Neural progenitor cell (in vitro differentiated cells): ENCODE measurements around the gene SALL1.

Experiments
- EZH2 ChIP-seq: fragments of 200-600 bp; sonication (generic); IDR thresholded peaks from 2 replicates; pipeline ENCODE4 v1.6.1; 2017; ENCODE audit warnings: antibody characterized with exemption, mild to moderate bottlenecking, moderate library complexity
- EZH2phosphoT487 ChIP-seq: fragments of 200-600 bp; sonication (generic); IDR thresholded peaks from 2 replicates; pipeline ENCODE4 v1.6.1; 2017; ENCODE audit warnings: antibody characterized with exemption
- TF ChIP-seq, protein P1 (sequence below): fragments of 200-600 bp; sonication (generic); IDR thresholded peaks from 2 replicates; pipeline ENCODE4 v1.5.1; 2017; ENCODE audit warnings: antibody characterized with exemption, mild to moderate bottlenecking

DNA sequence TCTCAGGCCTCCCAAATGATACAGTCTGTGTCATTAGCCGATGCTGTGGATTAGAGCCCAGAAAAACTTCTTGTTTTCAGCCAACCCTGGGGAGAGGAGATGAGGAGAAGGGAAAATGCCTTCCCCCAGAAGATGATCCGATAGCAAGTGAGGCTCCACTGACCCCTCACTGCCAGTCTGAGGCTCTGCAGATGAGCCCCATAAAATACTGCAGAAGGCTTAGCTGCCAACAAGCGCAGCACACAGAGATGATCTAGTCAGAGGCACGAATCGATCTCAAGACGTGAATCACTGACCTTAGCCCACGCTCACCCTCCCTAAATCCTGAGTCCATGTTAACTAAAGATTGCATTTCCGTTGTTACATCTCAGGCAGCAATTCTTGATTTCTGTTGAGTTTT, 31.5 kb downstream of the SALL1 start:
- TF ChIP-seq EZH2 (no peak), EZH2phosphoT487 (no peak)
- TF ChIP-seq, protein P1, sequence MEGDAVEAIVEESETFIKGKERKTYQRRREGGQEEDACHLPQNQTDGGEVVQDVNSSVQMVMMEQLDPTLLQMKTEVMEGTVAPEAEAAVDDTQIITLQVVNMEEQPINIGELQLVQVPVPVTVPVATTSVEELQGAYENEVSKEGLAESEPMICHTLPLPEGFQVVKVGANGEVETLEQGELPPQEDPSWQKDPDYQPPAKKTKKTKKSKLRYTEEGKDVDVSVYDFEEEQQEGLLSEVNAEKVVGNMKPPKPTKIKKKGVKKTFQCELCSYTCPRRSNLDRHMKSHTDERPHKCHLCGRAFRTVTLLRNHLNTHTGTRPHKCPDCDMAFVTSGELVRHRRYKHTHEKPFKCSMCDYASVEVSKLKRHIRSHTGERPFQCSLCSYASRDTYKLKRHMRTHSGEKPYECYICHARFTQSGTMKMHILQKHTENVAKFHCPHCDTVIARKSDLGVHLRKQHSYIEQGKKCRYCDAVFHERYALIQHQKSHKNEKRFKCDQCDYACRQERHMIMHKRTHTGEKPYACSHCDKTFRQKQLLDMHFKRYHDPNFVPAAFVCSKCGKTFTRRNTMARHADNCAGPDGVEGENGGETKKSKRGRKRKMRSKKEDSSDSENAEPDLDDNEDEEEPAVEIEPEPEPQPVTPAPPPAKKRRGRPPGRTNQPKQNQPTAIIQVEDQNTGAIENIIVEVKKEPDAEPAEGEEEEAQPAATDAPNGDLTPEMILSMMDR, result no peak
